MG63 (cell line): ENCODE results near the gene TNFAIP8L1. TPM values are rescaled to one million over a fixed set of nuclear protein-coding genes. Genes with fewer than 3 reads are reported as not detected.

Experiments used
- DNase-seq: peaks from one replicate; pipeline ENCODE4 v3.0.0-alpha.2; 2020
- H3K27me3 ChIP-seq: fragments of 250-450 bp; sonication (Bioruptor Pico); 2 replicates; pipeline ENCODE4 v1.5.1; 2020; ENCODE audit warnings: mild to moderate bottlenecking, moderate library complexity
- H3K36me3 ChIP-seq: fragments of 250-450 bp; sonication (Bioruptor Pico); 2 replicates; pipeline ENCODE4 v1.5.1; 2020; ENCODE audit warnings: mild to moderate bottlenecking, moderate library complexity
- H3K4me3 ChIP-seq: fragments of 250-450 bp; sonication (Bioruptor Pico); 2 replicates; pipeline ENCODE4 v1.5.1; 2020; ENCODE audit warnings: mild to moderate bottlenecking, moderate library complexity
- H3K9me3 ChIP-seq: fragments of 250-450 bp; sonication (Bioruptor Pico); 2 replicates; pipeline ENCODE4 v1.5.1; 2020; ENCODE audit warnings: mild to moderate bottlenecking, moderate library complexity
- total RNA-seq: library from RNA; depleted of rRNA; stranded (reverse); fragments of >200 nt; shearing (Covaris generic); gene quantifications from 2 replicates; pipeline ENCODE4 v1.2.3, GENCODE V29; 2014; ENCODE audit warnings: low replicate concordance

Gene TNFAIP8L1
- total RNA-seq, 1 experiment from 2014 or later: 1.5 TPM

- Histone ChIP-seq H3K27me3 (no peaks in the 10 kb centered on the region), H3K36me3 (no peaks in the 10 kb centered on the region), H3K4me3 (no peak overlapping the region), H3K9me3 (no peaks in the 10 kb centered on the region)
- DNase-seq: no peak
Observed at GRCh38 chr19:4638317-4638716, 999 bp upstream of the TNFAIP8L1 start.

- DNase-seq: no peak
- Histone ChIP-seq H3K36me3 (no peaks in the 10 kb centered on the region), H3K9me3 (no peaks in the 10 kb centered on the region), H3K4me3 (peak overlapping the region; percentile 47), H3K27me3 (no peaks in the 10 kb centered on the region)
Observed at GRCh38 chr19:4639531-4640246, 373 bp downstream of the TNFAIP8L1 start.

GRCh38 chr19:4640247-4641000 lies 1.1 kb downstream of the TNFAIP8L1 start:
- Histone ChIP-seq H3K27me3 (no peaks in the 10 kb centered on the region), H3K36me3 (no peaks in the 10 kb centered on the region), H3K9me3 (no peaks in the 10 kb centered on the region), H3K4me3 (no peak overlapping the region)
- DNase-seq: no peak

DNA sequence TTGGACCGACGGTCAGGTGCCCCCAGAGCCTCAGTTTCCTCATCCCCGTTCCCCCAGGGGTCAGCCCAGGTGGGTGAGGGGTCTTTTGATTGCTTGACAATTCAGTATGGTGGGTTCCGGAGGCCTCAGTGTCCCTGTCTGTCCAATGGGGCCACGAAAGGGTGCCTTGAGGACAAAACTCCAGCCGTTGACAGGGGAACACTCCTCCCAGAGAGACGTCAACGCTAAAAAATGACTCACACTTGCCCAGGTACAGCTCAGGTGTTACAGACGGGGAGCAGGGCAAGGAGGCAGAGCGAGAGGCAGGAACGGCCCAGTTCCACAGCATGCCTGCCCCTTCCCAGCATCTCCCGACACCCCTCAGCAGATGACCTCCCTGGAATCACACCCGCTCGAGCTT lies 1.8 kb downstream of the TNFAIP8L1 start:
- H3K36me3 ChIP-seq: no peaks in the 10 kb centered on the region
- H3K27me3 ChIP-seq: no peaks in the 10 kb centered on the region
- no peak for DNase-seq
- no peak overlapping the region for H3K4me3 ChIP-seq
- no peaks in the 10 kb centered on the region for H3K9me3 ChIP-seq

DNA sequence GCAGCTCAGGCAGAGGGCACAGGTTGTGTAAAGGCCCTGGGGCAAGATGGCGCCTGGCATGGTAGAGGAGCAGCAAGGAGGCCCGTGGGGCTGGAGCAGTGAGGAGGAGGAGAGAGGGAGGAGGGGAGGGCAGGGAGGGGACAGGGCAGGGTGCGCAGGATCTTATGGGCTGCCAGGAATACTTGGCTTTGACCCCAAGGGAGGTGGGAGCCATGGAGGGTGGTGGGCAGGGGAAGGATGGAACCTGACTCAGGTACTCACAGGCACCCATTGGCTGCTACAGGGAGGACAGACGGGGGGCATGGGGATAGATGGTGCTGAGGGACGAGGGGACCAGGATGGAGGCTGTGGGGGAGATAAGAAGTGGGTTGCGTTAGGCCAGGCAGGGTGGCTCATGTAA lies 3.3 kb downstream of the TNFAIP8L1 start:
- no peak for DNase-seq
- H3K9me3 ChIP-seq: no peaks in the 10 kb centered on the region
- no peak overlapping the region for H3K4me3 ChIP-seq
- H3K27me3 ChIP-seq: no peaks in the 10 kb centered on the region
- no peaks in the 10 kb centered on the region for H3K36me3 ChIP-seq

GRCh38 chr19:4645718-4646117 lies 6.4 kb downstream of the TNFAIP8L1 start:
- H3K4me3 ChIP-seq: no peak overlapping the region
- no peaks in the 10 kb centered on the region for H3K27me3 ChIP-seq
- no peaks in the 10 kb centered on the region for H3K36me3 ChIP-seq
- DNase-seq: no peak
- H3K9me3 ChIP-seq: no peaks in the 10 kb centered on the region

GRCh38 chr19:4647676-4648644 lies 8.6 kb downstream of the TNFAIP8L1 start:
- no peak overlapping the region for H3K4me3 ChIP-seq
- H3K27me3 ChIP-seq: no peaks in the 10 kb centered on the region
- no peak for DNase-seq

DNA sequence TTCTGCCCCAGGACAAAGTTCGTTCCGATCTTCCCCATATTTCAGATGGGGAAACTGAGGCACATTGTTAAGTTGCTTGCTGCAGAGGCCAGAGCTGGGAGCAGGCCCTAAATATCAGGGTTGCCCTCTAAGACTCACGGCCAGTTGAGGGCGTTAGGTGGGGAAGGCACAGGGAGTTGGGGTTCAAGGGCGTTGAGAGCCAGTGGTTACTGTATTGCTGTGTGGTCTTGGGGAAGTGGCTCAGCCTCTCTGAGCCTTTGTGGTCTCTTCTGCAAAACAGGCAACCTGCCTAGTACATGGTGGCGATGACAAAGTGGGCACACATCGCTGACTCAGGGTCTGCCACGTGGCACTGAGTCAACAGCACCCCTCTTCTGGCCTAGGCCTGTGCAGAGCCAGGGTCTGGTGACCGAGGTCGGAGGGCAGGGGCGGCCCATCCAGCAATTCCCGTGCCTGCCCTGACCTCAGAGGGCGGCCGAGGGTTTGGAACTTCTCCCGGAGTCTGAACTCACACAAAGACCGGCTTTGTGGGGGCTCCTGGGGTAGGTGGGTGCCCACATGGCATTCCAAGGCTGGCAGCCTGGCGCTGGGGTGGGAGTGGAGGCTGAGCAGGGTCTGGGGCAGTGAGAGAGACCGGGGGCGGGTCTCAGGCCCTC lies 10.2 kb downstream of the TNFAIP8L1 start:
- H3K27me3 ChIP-seq: no peaks in the 10 kb centered on the region
- no peaks in the 10 kb centered on the region for H3K9me3 ChIP-seq
- H3K36me3 ChIP-seq: no peaks in the 10 kb centered on the region
- DNase-seq: no peak
- no peak overlapping the region for H3K4me3 ChIP-seq

More at GRCh38 chr19:4647676-4648644, 8.6 kb downstream of the TNFAIP8L1 start:
- no peaks in the 10 kb centered on the region for H3K36me3 ChIP-seq
- H3K9me3 ChIP-seq: no peaks in the 10 kb centered on the region

- Histone ChIP-seq H3K27me3 (no peaks in the 10 kb centered on the region), H3K4me3 (no peak overlapping the region), H3K9me3 (no peaks in the 10 kb centered on the region), H3K36me3 (no peaks in the 10 kb centered on the region)
- DNase-seq: no peak
Observed at GRCh38 chr19:4650159-4650558, 10.8 kb downstream of the TNFAIP8L1 start.

GRCh38 chr19:4652075-4652474 lies 12.8 kb downstream of the TNFAIP8L1 start:
- H3K36me3 ChIP-seq: no peaks in the 10 kb centered on the region
- H3K4me3 ChIP-seq: no peak overlapping the region
- H3K9me3 ChIP-seq: no peaks in the 10 kb centered on the region

GRCh38 chr19:4653793-4654436 lies 14.6 kb downstream of the TNFAIP8L1 start:
- H3K4me3 ChIP-seq: no peak overlapping the region
- H3K36me3 ChIP-seq: no peaks in the 10 kb centered on the region; the same call in 1 of the 2 replicates
- no peak for DNase-seq
- H3K9me3 ChIP-seq: no peaks in the 10 kb centered on the region
- no peaks in the 10 kb centered on the region for H3K27me3 ChIP-seq

More at GRCh38 chr19:4652075-4652474, 12.8 kb downstream of the TNFAIP8L1 start:
- DNase-seq: no peak
- H3K27me3 ChIP-seq: no peaks in the 10 kb centered on the region

DNA sequence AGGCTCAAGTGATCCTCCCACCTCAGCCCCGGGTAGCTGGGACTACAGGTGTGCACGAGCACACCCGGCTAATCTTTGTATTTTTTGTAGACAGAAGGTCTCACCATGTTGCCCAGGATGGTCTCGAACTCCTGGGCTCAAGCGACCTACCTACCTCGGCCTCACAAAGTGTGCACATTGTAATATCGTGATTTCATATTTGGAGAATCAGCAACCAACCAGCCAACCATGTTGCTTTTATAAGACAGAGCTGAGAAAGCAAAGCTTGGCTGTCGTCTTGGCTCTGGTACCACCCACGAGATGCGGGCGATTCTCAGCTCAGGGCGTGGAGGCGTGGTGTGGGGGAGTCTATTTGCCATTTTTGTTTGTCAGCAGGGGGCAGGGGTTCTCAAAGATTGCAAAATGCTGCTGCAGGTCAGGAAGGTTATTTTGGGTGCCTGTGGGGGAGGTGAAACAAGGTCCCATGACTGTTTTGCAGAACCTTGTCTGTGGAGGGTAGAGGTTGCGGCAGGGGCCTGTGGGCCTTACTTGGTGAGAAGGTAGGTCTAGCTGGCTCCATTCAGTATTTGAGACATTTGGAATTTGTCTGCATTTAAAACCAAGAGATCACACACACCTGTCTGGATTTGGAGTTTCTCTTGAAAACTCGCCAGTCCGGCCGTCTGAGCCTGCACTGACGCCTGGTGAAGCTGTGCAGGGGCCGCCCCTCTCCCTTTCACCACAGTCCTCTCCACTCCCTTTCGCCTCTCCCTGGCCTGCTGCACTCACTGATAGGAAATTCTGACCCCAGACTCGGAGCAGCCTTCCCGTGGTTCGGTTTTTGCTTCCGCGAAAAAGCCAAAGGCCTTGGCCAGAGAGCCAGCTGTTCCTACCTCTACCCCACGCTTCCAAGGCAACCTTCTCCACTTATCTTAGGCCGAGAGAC lies 15.4 kb downstream of the TNFAIP8L1 start:
- H3K4me3 ChIP-seq: no peak overlapping the region
- H3K36me3 ChIP-seq: peaks cover 5% of the 10 kb centered on the region
- DNase-seq: no peak

GRCh38 chr19:4656102-4656501 lies 16.8 kb downstream of the TNFAIP8L1 start:
- no peak for DNase-seq
- Histone ChIP-seq H3K36me3 (peaks cover 5% of the 10 kb centered on the region), H3K4me3 (no peak overlapping the region), H3K27me3 (no peaks in the 10 kb centered on the region), H3K9me3 (no peaks in the 10 kb centered on the region)

More for the DNA sequence above, 15.4 kb downstream of the TNFAIP8L1 start:
- Histone ChIP-seq H3K9me3 (no peaks in the 10 kb centered on the region), H3K27me3 (no peaks in the 10 kb centered on the region)

DNA sequence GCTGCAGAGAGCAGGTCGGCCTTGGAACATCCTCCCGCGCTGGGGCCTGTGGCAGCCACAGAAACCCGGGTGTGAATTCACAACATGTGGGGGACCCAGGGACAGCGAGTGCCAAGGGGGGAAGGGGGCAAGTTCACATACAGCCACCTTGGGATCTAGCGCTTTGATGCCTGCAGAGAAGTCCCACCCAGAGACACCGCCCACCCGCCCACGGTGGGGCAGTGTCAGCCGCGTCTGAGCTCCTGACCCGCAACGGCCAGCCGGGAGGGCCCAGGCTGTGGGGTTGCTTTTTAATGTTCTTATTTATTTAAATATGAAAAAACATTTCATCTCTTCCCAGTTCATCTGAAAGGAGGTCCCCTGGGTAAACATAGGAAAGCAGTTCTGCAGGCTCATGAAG lies 17.9 kb downstream of the TNFAIP8L1 start:
- no peak for DNase-seq
- H3K27me3 ChIP-seq: no peaks in the 10 kb centered on the region
- H3K36me3 ChIP-seq: peaks cover 5% of the 10 kb centered on the region
- no peaks in the 10 kb centered on the region for H3K9me3 ChIP-seq
- H3K4me3 ChIP-seq: no peak overlapping the region

DNA sequence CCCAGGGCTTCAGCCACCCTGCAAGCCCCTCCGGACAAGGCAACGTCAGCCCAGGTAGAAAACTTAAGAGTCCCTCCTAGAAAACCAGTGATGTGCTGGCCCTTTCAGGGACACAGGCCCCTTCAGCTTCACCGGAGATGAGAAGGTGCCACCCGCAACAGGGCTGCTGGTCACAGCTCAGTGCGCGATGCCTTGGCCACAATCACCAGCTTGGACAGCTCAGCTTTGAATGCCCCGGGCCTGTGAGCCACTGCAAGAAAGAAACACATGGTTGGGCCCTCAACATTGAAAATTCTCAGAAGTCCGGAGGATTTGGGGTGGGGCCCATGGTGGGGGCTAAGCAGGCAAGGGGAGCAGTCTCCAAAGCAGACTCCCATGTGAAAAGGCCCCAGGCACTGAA lies 18.5 kb downstream of the TNFAIP8L1 start:
- no peaks in the 10 kb centered on the region for H3K27me3 ChIP-seq
- no peak for DNase-seq
- no peak overlapping the region for H3K4me3 ChIP-seq
- H3K9me3 ChIP-seq: no peaks in the 10 kb centered on the region
- H3K36me3 ChIP-seq: peaks cover 5% of the 10 kb centered on the region
